Central memory CD8-positive, alpha-beta T cell (primary cell): Measurements from ENCODE around the gene CNOT4.
"Not testable (repeated sequence)": the region's sequence is repeated elsewhere in the genome, so short reads cannot be mapped to it uniquely, and the experiment has no call there.

Source experiments
- ATAC-seq: fragments of 150-1000 bp; cut with Tn5 transposase; replicated peaks from 2 replicates; pipeline ENCODE4 v1.10.0; 2022; ENCODE audit warnings: mild to moderate bottlenecking, moderate FRiP score, moderate number of reproducible peaks; ENCODE audit not compliant: poor library complexity, severe bottlenecking; ENCODE audit errors: extremely low read depth
- DNase-seq, 2 donors: peaks; one replicate each; pipeline ENCODE4 v3.0.0; 2021; ENCODE audit warnings: low spot score in 2 of 2
- H3K27ac Mint-ChIP-seq: one replicate; pipeline ENCODE4 v1.8.0; 2022; ENCODE audit warnings: low read depth, mild to moderate bottlenecking, moderate library complexity, mixed read lengths
- H3K27me3 Mint-ChIP-seq: one replicate; pipeline ENCODE4 v1.8.0; 2022; ENCODE audit warnings: mixed read lengths
- H3K36me3 Mint-ChIP-seq: one replicate; pipeline ENCODE4 v1.8.0; 2022; ENCODE audit warnings: mild to moderate bottlenecking, moderate library complexity, mixed read lengths; ENCODE audit not compliant: insufficient read depth
- H3K4me1 Mint-ChIP-seq: one replicate; pipeline ENCODE4 v1.8.0; 2022; ENCODE audit warnings: mixed read lengths
- H3K4me3 Mint-ChIP-seq: one replicate; pipeline ENCODE4 v1.8.0; 2022; ENCODE audit warnings: mild to moderate bottlenecking, moderate library complexity, mixed read lengths
- H3K9me3 Mint-ChIP-seq: one replicate; pipeline ENCODE4 v1.8.0; 2022; ENCODE audit warnings: mixed read lengths

The CNOT4 gene

DNA sequence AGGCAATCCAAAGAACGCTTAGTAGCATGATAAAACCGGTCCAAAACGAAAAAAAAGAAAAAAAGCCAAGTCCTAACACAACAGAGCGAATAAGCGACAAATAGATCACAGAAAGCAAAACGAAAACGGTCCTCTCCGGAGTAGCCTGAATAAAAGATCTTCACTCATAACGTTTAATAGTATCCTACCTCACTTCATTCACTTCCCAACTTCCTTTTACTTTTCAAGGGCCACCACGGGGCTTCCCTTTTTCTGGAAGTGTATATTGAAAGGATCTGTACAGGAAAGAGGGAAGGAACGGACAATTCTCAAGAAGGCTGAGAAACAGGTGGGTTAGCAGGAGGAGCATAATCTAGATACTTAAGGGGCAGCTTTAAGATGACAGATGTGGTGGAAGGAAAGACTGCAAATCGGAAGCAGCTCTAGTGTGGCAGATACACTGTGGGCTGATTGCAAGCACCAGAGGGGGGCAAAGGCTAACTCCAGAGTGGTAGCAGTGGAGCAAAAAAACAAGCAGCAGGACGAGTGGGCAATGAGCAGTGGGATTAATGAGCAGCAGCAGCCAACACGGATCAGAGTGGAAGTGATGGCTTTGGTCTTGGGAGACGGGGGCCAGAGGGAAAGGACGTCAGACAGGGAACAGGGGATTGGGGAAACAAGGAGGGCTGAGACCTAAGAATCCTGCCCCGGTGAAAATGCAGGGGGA, 866 bp downstream of the CNOT4 start:
- Mint-ChIP-seq H3K27ac (no peak overlapping the region), H3K9me3 (no peaks in the 10 kb centered on the region), H3K27me3 (no peaks in the 10 kb centered on the region), H3K36me3 (no peaks in the 10 kb centered on the region), H3K4me3 (no peak overlapping the region), H3K4me1 (peaks cover under 1% of the 10 kb centered on the region)
- ATAC-seq = peak; percentile 22
- peak; percentile 15 to 18 for DNase-seq

DNA sequence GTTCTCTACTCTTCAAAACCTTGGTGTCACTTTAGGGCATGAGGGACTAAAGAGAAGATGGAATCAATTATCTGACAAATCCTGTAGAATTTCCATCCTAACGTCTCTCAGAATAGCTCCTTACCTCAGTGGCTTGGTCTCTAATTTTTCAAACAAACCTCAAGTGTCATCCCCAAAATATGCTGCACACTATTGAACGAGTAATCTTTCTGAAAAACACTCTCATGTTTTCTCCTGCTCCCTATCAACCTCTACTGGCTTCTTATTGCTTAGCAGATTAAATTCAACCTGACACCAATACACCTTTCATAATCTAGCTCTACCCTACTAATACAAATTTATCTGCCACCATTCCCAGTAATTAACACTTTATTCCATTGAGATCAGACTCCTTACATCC, 8.5 kb downstream of the CNOT4 start:
- H3K9me3 Mint-ChIP-seq = no peaks in the 10 kb centered on the region
- peaks cover 38% of the 10 kb centered on the region for H3K4me1 Mint-ChIP-seq
- H3K27ac Mint-ChIP-seq = peak overlapping the region; percentile 10
- no peak for DNase-seq
- no peak for ATAC-seq
- H3K4me3 Mint-ChIP-seq = no peak overlapping the region
- no peaks in the 10 kb centered on the region for H3K27me3 Mint-ChIP-seq
- no peaks in the 10 kb centered on the region for H3K36me3 Mint-ChIP-seq

DNA sequence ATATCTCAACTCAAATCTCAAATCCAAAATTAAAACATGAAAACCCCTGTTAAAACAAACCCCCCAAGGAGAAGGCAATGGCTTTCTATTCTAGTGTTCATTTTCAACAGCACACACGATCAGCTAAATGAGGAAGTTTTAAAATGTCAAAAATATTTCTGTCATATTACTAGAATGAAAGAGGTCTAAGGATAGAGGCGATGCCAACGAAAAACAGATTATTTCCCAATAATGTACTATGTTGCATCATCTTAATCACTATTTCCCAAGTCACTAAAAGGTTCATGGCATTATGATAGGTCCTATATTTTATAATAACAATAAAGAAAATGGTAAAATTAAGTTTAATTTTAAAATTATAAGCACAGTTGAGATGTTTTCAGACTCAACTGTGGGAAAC, 10.1 kb downstream of the CNOT4 start:
- no peak for ATAC-seq
- peaks cover 42% of the 10 kb centered on the region for H3K4me1 Mint-ChIP-seq
- no peaks in the 10 kb centered on the region for H3K36me3 Mint-ChIP-seq

DNA sequence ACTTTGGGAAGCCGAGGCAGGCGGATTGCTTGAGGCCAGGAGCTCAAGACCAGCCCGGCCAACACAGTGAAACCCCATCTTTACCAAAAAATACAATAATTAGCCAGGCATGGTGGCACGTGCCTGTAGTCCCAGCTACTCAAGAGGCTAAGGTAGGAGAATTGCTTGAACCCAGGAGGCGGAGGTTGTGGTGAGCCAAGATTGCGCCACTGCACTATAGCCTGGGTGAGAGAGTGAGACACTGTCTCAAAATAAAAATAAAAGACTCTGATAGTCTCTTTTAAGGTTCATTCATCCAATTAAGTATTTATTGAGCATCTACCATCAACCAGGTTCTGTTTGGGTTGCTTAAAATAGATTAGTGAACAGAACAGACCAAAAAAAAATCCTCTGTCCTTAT, 12.7 kb downstream of the CNOT4 start:
- peaks cover 34% of the 10 kb centered on the region for H3K4me1 Mint-ChIP-seq
- not testable (repeated sequence) for ATAC-seq, DNase-seq, H3K9me3 Mint-ChIP-seq, H3K36me3 Mint-ChIP-seq, H3K27ac Mint-ChIP-seq, H3K4me3 Mint-ChIP-seq, H3K27me3 Mint-ChIP-seq

More for the DNA sequence above, 10.1 kb downstream of the CNOT4 start:
- Mint-ChIP-seq H3K4me3 (no peak overlapping the region), H3K27ac (peak overlapping the region; percentile 11), H3K9me3 (no peaks in the 10 kb centered on the region), H3K27me3 (no peaks in the 10 kb centered on the region)
- DNase-seq = no peak

DNA sequence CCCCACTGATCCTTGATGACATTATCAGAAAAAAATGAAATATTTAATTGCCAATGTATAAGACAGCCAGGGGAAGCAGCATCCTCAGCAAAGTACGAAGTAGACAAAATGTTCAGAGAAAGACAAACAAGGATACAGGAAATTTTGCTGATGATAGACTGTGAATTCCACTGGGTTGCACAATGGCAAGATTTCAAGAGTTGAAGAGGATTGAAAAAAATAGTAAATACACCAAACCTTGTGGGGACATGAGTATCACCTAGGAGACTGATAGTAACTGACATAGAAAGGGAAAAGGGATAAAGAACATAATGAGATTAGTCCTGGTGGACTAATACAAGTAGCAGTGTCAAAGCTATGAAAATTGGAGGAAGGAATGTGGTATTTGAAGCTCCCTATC, 16.5 kb downstream of the CNOT4 start:
- H3K27ac Mint-ChIP-seq = no peak overlapping the region

DNA sequence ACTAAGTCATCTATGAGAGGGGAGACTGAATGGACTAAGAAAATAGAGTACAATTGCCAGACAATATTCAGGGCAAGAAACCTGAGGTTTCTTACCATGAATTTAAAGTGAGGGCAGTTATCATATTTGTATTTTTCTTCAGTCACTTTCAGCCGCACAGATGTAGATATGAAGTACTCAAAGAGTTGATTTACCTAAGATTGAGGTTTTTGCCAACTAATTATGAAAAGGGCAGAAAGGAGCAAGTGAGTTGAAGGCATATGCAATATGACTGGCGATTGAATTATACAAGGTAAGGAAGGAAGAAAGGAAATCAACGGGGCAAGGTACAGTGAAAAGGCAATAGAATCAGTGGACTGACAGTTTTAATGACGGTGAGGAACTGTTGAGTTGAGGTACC, 17.8 kb downstream of the CNOT4 start:
- ATAC-seq = no peak
- H3K4me1 Mint-ChIP-seq = peaks cover 11% of the 10 kb centered on the region
- H3K27ac Mint-ChIP-seq = no peak overlapping the region
- H3K36me3 Mint-ChIP-seq = peaks cover 4% of the 10 kb centered on the region
- no peak overlapping the region for H3K4me3 Mint-ChIP-seq
- H3K27me3 Mint-ChIP-seq = no peaks in the 10 kb centered on the region
- H3K9me3 Mint-ChIP-seq = no peaks in the 10 kb centered on the region
- no peak for DNase-seq

More for the DNA sequence above, 16.5 kb downstream of the CNOT4 start:
- Mint-ChIP-seq H3K4me3 (no peak overlapping the region), H3K9me3 (no peaks in the 10 kb centered on the region), H3K27me3 (no peaks in the 10 kb centered on the region), H3K36me3 (peaks cover 4% of the 10 kb centered on the region), H3K4me1 (peaks cover 19% of the 10 kb centered on the region)
- DNase-seq = no peak
- no peak for ATAC-seq

DNA sequence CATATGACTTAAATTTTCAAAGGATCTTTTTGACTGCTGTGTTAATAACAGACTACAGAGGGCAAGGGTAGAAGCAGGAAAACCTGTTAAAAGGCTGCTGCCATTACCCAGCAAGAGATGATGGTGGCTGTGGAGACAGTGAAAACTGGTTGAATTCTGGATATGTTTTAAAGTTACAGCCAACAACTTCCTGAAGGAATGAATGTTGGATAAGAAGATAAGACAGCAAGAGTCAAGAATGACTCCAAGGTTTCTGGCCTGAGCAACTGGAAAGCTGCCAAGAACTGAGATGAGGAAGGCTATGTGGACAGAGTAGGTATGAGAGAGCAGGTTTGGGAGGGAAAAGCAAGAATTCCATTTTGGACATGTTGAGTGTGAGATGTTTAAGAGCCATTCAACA, 19.1 kb downstream of the CNOT4 start:
- DNase-seq = no peak
- no peak overlapping the region for H3K27ac Mint-ChIP-seq
- peaks cover 14% of the 10 kb centered on the region for H3K4me1 Mint-ChIP-seq
- no peak for ATAC-seq
- H3K27me3 Mint-ChIP-seq = no peaks in the 10 kb centered on the region
- H3K4me3 Mint-ChIP-seq = no peak overlapping the region
- peaks cover 4% of the 10 kb centered on the region for H3K36me3 Mint-ChIP-seq
- H3K9me3 Mint-ChIP-seq = no peaks in the 10 kb centered on the region

DNA sequence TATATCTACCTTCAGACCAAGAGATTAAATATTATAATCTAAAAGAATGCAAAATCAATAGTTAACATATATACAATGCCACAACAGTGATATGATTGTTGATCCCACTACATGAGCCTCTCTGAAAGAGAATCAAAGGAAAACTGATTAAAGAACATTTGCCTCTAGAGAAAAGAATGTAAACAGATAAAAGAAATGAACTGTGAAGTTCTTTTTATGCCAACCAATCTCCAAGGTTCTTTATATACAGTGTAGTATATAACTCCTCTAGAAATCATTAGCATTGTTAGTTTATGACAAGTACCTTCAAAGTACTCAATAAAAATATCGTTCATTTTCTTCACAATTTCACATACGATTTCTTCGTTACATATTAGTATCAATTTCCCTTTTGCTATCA, 20.1 kb downstream of the CNOT4 start:
- ATAC-seq (no peak), DNase-seq (no peak)
- H3K4me1 Mint-ChIP-seq = peaks cover 23% of the 10 kb centered on the region
- H3K27ac Mint-ChIP-seq = no peak overlapping the region
- no peaks in the 10 kb centered on the region for H3K27me3 Mint-ChIP-seq
- H3K9me3 Mint-ChIP-seq = no peaks in the 10 kb centered on the region
- no peak overlapping the region for H3K4me3 Mint-ChIP-seq
- H3K36me3 Mint-ChIP-seq = peaks cover 6% of the 10 kb centered on the region

DNA sequence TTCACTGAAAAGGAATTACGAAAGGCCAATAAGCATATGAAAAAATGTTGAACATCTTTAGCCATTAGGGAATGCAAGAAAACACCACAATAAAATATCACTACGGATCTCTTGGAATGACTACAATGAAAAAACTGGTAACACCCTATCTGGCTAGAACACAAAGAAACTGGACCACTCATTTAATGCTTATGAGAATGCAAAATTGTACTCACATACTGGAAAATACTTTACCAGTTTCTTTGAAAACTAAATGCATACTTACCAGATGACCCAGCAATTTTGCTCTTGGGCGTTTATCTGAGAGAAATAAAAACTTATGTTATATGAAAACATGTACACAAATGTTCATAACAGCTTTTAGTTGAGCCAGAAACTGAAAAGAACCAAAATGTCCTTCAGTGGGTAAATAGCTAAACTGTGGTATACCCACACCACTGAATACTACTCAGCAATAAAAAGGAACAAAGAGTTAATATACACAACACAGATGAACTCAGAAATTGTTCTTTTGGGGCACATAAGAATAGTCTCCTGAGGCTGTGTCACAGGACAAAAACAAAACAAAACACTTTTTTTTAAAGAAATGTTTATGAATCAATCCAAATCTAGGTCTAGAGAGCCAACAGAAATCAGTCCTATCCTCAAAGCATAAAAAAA, 23.5 kb downstream of the CNOT4 start:
- Mint-ChIP-seq H3K27me3 (no peaks in the 10 kb centered on the region), H3K36me3 (peaks cover 11% of the 10 kb centered on the region), H3K27ac (peak overlapping the region; percentile 48), H3K4me1 (peaks cover 42% of the 10 kb centered on the region), H3K9me3 (no peaks in the 10 kb centered on the region), H3K4me3 (no peak overlapping the region)
- no peak for ATAC-seq
- DNase-seq = no peak

DNA sequence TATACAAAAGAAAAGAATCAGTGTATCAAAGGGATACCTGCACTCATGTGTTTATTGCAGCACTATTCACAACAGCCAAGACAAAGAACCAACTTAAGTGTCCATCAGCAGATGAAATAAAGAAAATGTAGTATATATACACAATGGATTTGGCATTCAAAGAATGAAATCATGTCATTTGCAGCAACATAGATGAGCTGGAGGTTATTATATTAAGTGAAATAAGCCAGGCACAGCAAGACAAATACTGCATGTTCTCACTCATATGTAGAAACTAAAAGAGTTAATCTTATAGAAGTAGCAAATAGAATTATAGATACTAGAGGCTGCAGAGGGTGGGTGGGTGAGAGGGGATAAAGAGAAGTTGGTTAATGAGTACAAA, 28.3 kb downstream of the CNOT4 start:
- H3K36me3 Mint-ChIP-seq = peaks cover 24% of the 10 kb centered on the region
- peak overlapping the region; percentile 78 for H3K27ac Mint-ChIP-seq

DNA sequence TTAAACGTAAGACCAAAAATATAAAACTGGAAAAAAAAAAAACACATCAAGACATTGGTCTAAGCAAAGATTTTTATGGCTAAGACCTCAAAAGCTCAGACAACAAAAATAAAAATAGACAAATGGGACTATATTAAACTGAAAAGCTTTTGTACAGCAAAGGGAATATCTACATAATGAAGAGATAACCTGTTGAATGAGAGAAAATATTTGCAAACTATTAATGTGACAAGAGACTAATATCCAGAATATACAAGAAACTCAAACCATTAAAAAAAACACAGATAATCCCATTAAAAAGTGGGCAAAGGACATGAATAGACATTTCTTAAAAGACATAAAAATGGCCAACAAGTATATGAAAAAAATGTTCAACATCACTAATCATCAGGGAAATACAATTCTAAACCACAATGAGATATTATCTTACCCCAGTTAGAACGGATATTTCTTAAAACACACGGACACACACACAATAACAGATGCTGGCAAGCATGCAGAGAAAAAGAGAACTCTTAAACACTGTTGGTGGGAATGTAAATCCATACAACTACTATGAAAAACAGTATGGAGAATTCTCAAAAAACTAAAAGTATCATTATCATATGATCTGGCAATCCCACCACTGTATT, 28.8 kb downstream of the CNOT4 start:
- no peak for DNase-seq
- Mint-ChIP-seq H3K4me1 (peaks cover 52% of the 10 kb centered on the region), H3K9me3 (no peaks in the 10 kb centered on the region), H3K4me3 (no peak overlapping the region), H3K36me3 (peaks cover 24% of the 10 kb centered on the region), H3K27me3 (no peaks in the 10 kb centered on the region), H3K27ac (peak overlapping the region; percentile 78)
- no peak for ATAC-seq

More for the DNA sequence above, 28.3 kb downstream of the CNOT4 start:
- DNase-seq (no peak), ATAC-seq (no peak)
- Mint-ChIP-seq H3K9me3 (no peaks in the 10 kb centered on the region), H3K27me3 (no peaks in the 10 kb centered on the region), H3K4me1 (peaks cover 55% of the 10 kb centered on the region), H3K4me3 (no peak overlapping the region)

DNA sequence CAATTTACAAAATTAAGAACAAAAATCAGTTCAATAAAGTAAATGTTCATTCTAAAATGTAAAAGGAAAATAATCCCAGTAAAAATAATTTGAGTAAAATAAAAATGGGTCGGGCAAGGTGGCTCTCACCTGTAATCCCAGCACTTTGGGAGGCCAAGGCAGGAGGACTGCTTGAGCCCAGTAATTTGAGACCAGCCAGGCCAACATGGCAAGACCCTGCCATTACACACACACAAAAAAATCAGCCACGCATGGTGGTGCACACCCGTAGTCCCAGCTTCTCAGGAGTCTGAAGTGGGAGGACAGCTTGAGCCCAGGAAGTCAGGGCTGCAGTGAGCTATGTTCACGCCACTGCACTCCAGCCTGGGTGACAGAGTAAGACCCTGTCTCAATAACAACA, 34.4 kb downstream of the CNOT4 start:
- no peak overlapping the region for H3K27ac Mint-ChIP-seq
- no peak for ATAC-seq
- no peak overlapping the region for H3K4me3 Mint-ChIP-seq
- no peak for DNase-seq
- no peaks in the 10 kb centered on the region for H3K9me3 Mint-ChIP-seq
- H3K36me3 Mint-ChIP-seq = peaks cover 25% of the 10 kb centered on the region
- H3K27me3 Mint-ChIP-seq = no peaks in the 10 kb centered on the region
- H3K4me1 Mint-ChIP-seq = peaks cover 16% of the 10 kb centered on the region

DNA sequence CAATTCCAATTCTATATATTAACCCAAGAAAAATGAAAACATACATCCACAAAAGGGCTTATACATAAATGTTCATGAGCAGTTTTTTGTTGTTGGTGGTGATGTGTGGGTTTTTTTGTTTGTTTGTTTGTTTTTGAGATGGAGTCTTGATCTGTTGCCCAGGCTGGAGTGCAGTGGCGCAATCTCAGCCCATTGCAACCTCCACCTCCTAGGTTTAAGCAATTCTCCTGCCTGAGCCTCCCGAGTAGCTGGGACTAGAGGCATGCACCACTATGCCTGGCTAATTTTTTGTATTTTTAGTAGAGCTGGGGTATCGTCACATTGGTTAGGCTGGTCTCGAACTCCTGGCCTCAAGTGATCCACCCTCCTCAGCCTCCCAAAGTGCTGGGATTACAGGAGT, 40.2 kb downstream of the CNOT4 start:
- ATAC-seq, H3K36me3 Mint-ChIP-seq, DNase-seq, H3K27me3 Mint-ChIP-seq, H3K4me3 Mint-ChIP-seq, H3K9me3 Mint-ChIP-seq: not testable (repeated sequence)
- Mint-ChIP-seq H3K27ac (peak overlapping the region; percentile 35), H3K4me1 (peaks cover 34% of the 10 kb centered on the region)
